Gastroesophageal sphincter (tissue), 3 donors: ENCODE results near the gene ZC3H14.

ENCODE experiments used
- CTCF ChIP-seq, 4 experiments: fragments of 200-600 bp in 2 of 4; fragments of 450-650 bp in 2 of 4; sonication (generic) in 1 of 4; IDR thresholded peaks; one replicate each; pipeline ENCODE4 v1.5.1; 2017 to 2019; ENCODE audit warnings: antibody characterized with exemption in 4 of 4, mild to moderate bottlenecking in 2 of 4, moderate library complexity in 2 of 4
- EP300 ChIP-seq: sonication (generic); formaldehyde crosslinking; IDR thresholded peaks from one replicate; pipeline ENCODE4 v1.6.1; 2017; ENCODE audit warnings: antibody characterized with exemption, mild to moderate bottlenecking
- POLR2A ChIP-seq, 2 donors: fragments of 450-650 bp; IDR thresholded peaks; one replicate each; pipeline ENCODE4 v1.6.1; 2017; ENCODE audit warnings: antibody characterized with exemption in 2 of 2, mild to moderate bottlenecking in 2 of 2, moderate library complexity in 1 of 2

DNA sequence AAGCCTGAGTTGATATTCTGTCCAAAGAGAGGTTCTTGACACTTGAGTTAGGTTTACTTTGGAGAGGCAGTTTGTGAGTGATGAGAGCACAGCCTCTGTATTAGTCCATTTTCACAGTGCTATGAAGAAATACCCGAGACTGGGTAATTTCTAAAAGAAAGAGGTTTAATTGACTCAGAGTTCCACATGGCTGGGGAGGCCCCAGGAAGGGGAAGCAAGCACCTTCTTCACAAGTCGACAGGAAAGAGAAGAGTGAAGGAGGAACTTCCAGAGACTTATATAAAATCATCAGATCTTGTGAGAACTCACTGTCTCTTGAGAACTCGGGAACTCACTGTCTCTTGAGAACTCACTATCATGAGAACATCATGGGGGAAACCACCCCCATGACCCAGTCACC is 5.4 kb downstream of the ZC3H14 start:
- no peak for TF ChIP-seq POLR2A (IDR thresholded peaks at IDR 0.05)
- TF ChIP-seq EP300, result no peak
- no peak for TF ChIP-seq CTCF (IDR thresholded peaks at IDR 0.05)
